ENCODE results near the gene PLPP4.

The PLPP4 gene

DNA sequence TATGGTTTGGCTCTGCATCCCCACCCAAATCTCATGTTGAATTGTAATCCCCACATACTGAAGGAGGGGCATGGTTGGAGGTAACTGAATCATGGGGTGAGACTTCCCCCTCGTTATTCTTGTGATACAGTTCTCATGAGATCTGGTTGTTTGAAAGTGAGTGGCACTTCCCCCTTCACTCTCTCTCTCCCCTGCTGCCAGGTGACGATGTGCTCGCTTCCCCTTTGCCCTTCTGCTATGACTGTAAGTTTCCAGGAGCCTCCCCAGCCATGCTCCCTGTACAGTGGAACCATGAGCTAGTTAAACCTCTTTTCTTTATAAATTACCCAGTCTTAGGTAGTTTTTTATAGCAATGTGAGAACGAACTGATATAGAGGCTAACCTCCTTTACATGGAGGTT lies 16.6 kb downstream of the PLPP4 start:
- TF ChIP-seq, protein P1, sequence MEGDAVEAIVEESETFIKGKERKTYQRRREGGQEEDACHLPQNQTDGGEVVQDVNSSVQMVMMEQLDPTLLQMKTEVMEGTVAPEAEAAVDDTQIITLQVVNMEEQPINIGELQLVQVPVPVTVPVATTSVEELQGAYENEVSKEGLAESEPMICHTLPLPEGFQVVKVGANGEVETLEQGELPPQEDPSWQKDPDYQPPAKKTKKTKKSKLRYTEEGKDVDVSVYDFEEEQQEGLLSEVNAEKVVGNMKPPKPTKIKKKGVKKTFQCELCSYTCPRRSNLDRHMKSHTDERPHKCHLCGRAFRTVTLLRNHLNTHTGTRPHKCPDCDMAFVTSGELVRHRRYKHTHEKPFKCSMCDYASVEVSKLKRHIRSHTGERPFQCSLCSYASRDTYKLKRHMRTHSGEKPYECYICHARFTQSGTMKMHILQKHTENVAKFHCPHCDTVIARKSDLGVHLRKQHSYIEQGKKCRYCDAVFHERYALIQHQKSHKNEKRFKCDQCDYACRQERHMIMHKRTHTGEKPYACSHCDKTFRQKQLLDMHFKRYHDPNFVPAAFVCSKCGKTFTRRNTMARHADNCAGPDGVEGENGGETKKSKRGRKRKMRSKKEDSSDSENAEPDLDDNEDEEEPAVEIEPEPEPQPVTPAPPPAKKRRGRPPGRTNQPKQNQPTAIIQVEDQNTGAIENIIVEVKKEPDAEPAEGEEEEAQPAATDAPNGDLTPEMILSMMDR (IDR thresholded peaks at IDR 0.05; ENCODE audit: control extremely low read depth, extremely low read depth, low read depth, missing control alignments) = no peak
- ChIA-PET CTCF (no interaction called here), POLR2A (no interaction called here)
- DNase-seq (ENCODE audit: extremely low spot score) = no peak

DNA sequence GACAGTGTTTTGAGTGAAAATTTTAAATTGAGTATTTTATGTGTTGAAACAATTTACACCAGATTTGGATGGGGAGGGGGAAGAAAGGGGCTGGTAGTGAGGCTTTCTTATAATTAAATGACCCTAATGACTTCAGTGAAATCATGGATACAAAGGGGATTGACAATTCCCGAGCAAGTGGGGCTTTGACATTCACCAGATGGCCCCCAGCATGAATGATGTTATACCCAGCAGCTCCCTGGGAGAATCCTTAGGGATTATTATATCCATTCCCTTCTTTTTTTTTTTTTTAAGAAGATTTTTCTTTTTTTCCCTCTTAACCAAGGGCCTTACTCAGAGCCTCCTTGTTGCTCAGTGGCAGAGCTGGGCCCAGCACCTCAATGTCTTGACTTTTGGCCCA lies 17.9 kb downstream of the PLPP4 start:
- TF ChIP-seq, protein P1 (IDR thresholded peaks at IDR 0.05; ENCODE audit: control extremely low read depth, extremely low read depth, low read depth, missing control alignments) = no peak
- DNase-seq (ENCODE audit: extremely low spot score) = no peak
- POLR2A ChIA-PET = no interaction called here
- CTCF ChIA-PET = no interaction called here

DNA sequence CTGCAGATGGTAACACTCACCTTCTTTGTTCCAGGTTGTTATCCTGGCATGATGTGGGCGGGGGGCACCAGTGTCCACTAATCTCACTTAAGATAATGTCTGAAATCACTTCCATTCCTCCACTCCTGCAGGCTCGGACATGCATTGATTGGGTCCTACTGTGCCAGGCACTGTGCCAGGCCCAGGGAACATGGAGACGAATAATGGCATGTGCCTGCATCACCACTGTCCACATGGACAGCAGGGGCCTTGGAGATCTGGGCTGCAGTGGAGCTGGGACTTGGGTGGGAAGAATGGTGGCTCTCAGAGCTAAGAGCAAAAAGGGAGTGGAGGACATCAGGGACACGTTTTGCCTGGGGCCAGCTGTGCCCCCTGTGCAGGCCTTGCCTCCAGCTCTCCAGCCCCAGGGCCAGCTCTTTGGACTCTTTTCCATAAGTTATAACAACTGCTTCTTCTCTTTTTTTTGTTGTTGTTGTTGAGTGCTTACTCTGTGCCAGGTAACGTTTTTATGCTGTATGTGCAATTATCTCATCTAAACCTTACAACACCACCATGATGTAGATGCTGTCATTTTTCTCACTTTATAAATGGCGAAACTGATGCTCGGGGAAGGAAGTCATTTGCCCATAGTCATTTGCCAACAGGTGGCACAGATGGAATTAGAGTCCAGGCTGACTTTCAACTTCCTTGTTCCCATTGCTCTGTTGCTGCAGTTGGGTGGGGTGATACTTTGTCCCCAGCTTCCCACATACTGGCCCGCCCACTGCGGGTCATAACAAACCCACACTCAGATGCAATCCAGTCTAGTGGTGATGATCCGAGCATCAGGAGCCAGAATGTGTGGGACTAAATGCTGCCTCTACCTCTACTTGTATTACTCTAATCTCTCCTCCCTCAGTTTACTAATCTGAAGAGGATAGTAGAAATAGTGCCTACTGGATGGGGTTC lies 19.1 kb downstream of the PLPP4 start:
- DNase-seq (ENCODE audit: extremely low spot score) = no peak
- TF ChIP-seq, protein P1 (IDR thresholded peaks at IDR 0.05; ENCODE audit: control extremely low read depth, extremely low read depth, low read depth, missing control alignments) = no peak
- ChIA-PET CTCF (no interaction called here), POLR2A (no interaction called here)

DNA sequence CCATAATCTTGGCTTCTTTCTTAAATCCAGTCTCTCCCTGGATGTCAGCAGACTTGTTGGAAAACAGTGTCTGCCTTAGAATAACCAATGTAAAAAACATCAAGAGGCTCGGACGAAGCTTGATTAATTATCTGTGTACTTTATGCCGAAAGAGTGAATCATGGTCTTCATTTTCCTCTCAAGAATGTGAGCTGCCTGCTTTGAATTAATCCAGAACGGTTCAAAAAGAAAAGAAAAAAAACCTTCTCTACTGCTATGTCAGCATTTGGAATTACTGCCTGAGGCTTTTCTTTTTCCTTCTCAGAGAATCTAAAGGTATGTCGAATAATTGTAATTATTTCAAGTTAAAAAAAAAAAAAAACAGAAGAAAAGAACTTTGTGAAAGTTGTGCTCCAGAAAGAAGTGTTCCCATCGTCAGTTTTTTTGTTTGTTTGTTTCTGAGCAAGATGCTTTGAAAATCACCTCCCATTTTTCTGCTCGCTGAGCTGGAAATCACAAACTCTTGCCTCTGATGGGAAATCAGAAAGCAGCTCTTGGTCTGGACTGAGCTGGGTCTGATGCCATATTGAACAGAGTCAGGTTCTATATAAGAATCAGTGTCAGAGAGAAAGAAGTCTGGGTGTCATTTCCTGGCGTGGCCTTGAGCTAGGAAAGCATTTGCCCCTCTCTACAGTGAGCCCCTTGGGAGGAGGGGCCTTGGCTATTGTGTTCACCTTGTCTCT lies 20.2 kb downstream of the PLPP4 start:
- POLR2A ChIA-PET = interaction anchor here (0.7 kb wide), 1 partner anchor 1791 kb away, joined by 3 read pairs; no protein-coding TSS in a partner anchor
- TF ChIP-seq, protein P1 (IDR thresholded peaks at IDR 0.05; ENCODE audit: control extremely low read depth, extremely low read depth, low read depth, missing control alignments) = no peak
- CTCF ChIA-PET = interaction anchor here (1.0 to 1.4 kb wide), 2 partner anchors 10 to 12 kb away, joined by 3 read pairs; no protein-coding TSS in a partner anchor
- DNase-seq (ENCODE audit: extremely low spot score) = no peak

- ChIA-PET POLR2A (no interaction called here), CTCF (interaction anchor here (1.0 to 1.4 kb wide), 2 partner anchors 10 to 11 kb away, joined by 3 read pairs; no protein-coding TSS in a partner anchor)
- no peak for DNase-seq (ENCODE audit: extremely low spot score)
- TF ChIP-seq, protein P1 (IDR thresholded peaks at IDR 0.05; ENCODE audit: control extremely low read depth, extremely low read depth, low read depth, missing control alignments) = no peak
Observed at GRCh38 chr10:120477743-120478141, 20.7 kb downstream of the PLPP4 start.

GRCh38 chr10:120478386-120478785 lies 21.4 kb downstream of the PLPP4 start:
- TF ChIP-seq, protein P1 (IDR thresholded peaks at IDR 0.05; ENCODE audit: control extremely low read depth, extremely low read depth, low read depth, missing control alignments) = no peak
- ChIA-PET POLR2A (no interaction called here), CTCF (interaction anchor here (1.4 kb wide), 1 partner anchor 9 kb away, joined by 3 read pairs; no protein-coding TSS in a partner anchor)
- DNase-seq (ENCODE audit: extremely low spot score) = no peak
